ENCODE measurements around the gene AKAIN1.

The AKAIN1 gene

GRCh38 chr18:5159080-5159479 lies 38.0 kb downstream of the AKAIN1 start:
- DNase-seq, result no peak

GRCh38 chr18:5158587-5158986 lies 38.5 kb downstream of the AKAIN1 start:
- DNase-seq, result no peak

GRCh38 chr18:5158172-5158571 lies 38.9 kb downstream of the AKAIN1 start:
- DNase-seq, result no peak

GRCh38 chr18:5155907-5156287 lies 41.2 kb downstream of the AKAIN1 start:
- DNase-seq, result no peak

- no peak for DNase-seq
Measured at GRCh38 chr18:5155218-5155906, 41.7 kb downstream of the AKAIN1 start.

GRCh38 chr18:5152343-5153020 lies 44.6 kb downstream of the AKAIN1 start:
- DNase-seq, result no peak

GRCh38 chr18:5150894-5151293 lies 46.2 kb downstream of the AKAIN1 start:
- no peak for DNase-seq

- DNase-seq, result no peak
Measured at GRCh38 chr18:5146093-5146492, 51.0 kb downstream of the AKAIN1 start.

GRCh38 chr18:5145168-5145825 lies 51.8 kb downstream of the AKAIN1 start:
- DNase-seq, result no peak

GRCh38 chr18:5144629-5145028 lies 52.4 kb downstream of the AKAIN1 start:
- no peak for DNase-seq

- no peak for DNase-seq
Measured at GRCh38 chr18:5142859-5143258, 54.2 kb downstream of the AKAIN1 start.

- DNase-seq, result no peak
Measured at GRCh38 chr18:5142131-5142530, 54.9 kb downstream of the AKAIN1 start.

GRCh38 chr18:5137261-5137660 lies 59.8 kb downstream of the AKAIN1 start:
- DNase-seq, result no peak

GRCh38 chr18:5132987-5133386 lies 64.1 kb downstream of the AKAIN1 start:
- DNase-seq, result no peak

- no peak for DNase-seq
Measured at GRCh38 chr18:5122272-5122671, 74.8 kb downstream of the AKAIN1 start.

- no peak for DNase-seq
Measured at GRCh38 chr18:5110266-5110665, 86.8 kb downstream of the AKAIN1 start.

GRCh38 chr18:5107988-5108387 lies 89.1 kb downstream of the AKAIN1 start:
- no peak for DNase-seq

- no peak for DNase-seq
Measured at GRCh38 chr18:5106730-5107129, 90.3 kb downstream of the AKAIN1 start.

GRCh38 chr18:5104246-5104645 lies 92.8 kb downstream of the AKAIN1 start:
- DNase-seq, result no peak

GRCh38 chr18:5103693-5104092 lies 93.4 kb downstream of the AKAIN1 start:
- DNase-seq, result no peak

GRCh38 chr18:5103286-5103685 lies 93.8 kb downstream of the AKAIN1 start:
- no peak for DNase-seq

GRCh38 chr18:5097116-5097703 lies 99.8 kb downstream of the AKAIN1 start:
- DNase-seq, result no peak

- DNase-seq, result no peak
Measured at GRCh38 chr18:5095239-5095638, 101.8 kb downstream of the AKAIN1 start.

GRCh38 chr18:5093902-5094301 lies 103.2 kb downstream of the AKAIN1 start:
- no peak for DNase-seq
